ENCODE results near the gene DGKG. TPM values are rescaled to one million over a fixed set of nuclear protein-coding genes. Genes with fewer than 3 reads are reported as not detected.

The DGKG gene
- total RNA-seq, 1 donor from 2014 or later, result 0.04 TPM

GRCh38 chr3:186117521-186118134 lies 244.4 kb downstream of the DGKG start:
- H3K27me3 Mint-ChIP-seq (ENCODE audit: low read depth), result peaks cover 31% of the 10 kb centered on the region

GRCh38 chr3:186115239-186115996 lies 246.6 kb downstream of the DGKG start:
- Mint-ChIP-seq H3K4me3 (no peak overlapping the region), H3K36me3 (no peaks in the 10 kb centered on the region), H3K4me1 (peaks cover 18% of the 10 kb centered on the region), H3K27ac (no peak overlapping the region), H3K9me3 (no peaks in the 10 kb centered on the region), H3K27me3 (ENCODE audit: low read depth) (peaks cover 53% of the 10 kb centered on the region)
- no peak for TF ChIP-seq CTCF (IDR thresholded peaks at IDR 0.05; ENCODE audit: unreplicated experiment)
- no peak for DNase-seq (ENCODE audit: low spot score in 2 of 2, unreplicated experiment in 2 of 2)

More at GRCh38 chr3:186117521-186118134, 244.4 kb downstream of the DGKG start:
- no peak overlapping the region for H3K4me3 Mint-ChIP-seq
- no peaks in the 10 kb centered on the region for H3K9me3 Mint-ChIP-seq
- no peaks in the 10 kb centered on the region for H3K36me3 Mint-ChIP-seq
- DNase-seq (ENCODE audit: low spot score in 2 of 2, unreplicated experiment in 2 of 2), result no peak
- no peak for TF ChIP-seq CTCF (IDR thresholded peaks at IDR 0.05; ENCODE audit: unreplicated experiment)
- no peak overlapping the region for H3K27ac Mint-ChIP-seq
- H3K4me1 Mint-ChIP-seq, result peaks cover 19% of the 10 kb centered on the region

- no peak for DNase-seq (ENCODE audit: low spot score in 2 of 2, unreplicated experiment in 2 of 2)
- Mint-ChIP-seq H3K4me3 (peak overlapping the region; percentile 85), H3K27me3 (ENCODE audit: low read depth) (peaks cover 69% of the 10 kb centered on the region), H3K27ac (no peak overlapping the region), H3K9me3 (no peaks in the 10 kb centered on the region), H3K36me3 (no peaks in the 10 kb centered on the region), H3K4me1 (peaks cover 30% of the 10 kb centered on the region)
- TF ChIP-seq CTCF (IDR thresholded peaks at IDR 0.05; ENCODE audit: unreplicated experiment), result no peak
Observed at GRCh38 chr3:186110975-186111974, 250.8 kb downstream of the DGKG start.

GRCh38 chr3:186109897-186110803 lies 251.9 kb downstream of the DGKG start:
- Mint-ChIP-seq H3K4me3 (peak overlapping the region; percentile 85), H3K27ac (peak overlapping the region; percentile 97), H3K9me3 (no peaks in the 10 kb centered on the region), H3K4me1 (peaks cover 30% of the 10 kb centered on the region), H3K27me3 (ENCODE audit: low read depth) (peaks cover 69% of the 10 kb centered on the region), H3K36me3 (no peaks in the 10 kb centered on the region)
- TF ChIP-seq CTCF (IDR thresholded peaks at IDR 0.05; ENCODE audit: unreplicated experiment), result no peak
- DNase-seq (ENCODE audit: low spot score in 2 of 2, unreplicated experiment in 2 of 2), result no peak
